ENCODE data around the gene GABRP.
"Not testable (repeated sequence)": the region's sequence is repeated elsewhere in the genome, so short reads cannot be mapped to it uniquely, and the experiment has no call there.

Gene GABRP, protein sequence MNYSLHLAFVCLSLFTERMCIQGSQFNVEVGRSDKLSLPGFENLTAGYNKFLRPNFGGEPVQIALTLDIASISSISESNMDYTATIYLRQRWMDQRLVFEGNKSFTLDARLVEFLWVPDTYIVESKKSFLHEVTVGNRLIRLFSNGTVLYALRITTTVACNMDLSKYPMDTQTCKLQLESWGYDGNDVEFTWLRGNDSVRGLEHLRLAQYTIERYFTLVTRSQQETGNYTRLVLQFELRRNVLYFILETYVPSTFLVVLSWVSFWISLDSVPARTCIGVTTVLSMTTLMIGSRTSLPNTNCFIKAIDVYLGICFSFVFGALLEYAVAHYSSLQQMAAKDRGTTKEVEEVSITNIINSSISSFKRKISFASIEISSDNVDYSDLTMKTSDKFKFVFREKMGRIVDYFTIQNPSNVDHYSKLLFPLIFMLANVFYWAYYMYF

DNA sequence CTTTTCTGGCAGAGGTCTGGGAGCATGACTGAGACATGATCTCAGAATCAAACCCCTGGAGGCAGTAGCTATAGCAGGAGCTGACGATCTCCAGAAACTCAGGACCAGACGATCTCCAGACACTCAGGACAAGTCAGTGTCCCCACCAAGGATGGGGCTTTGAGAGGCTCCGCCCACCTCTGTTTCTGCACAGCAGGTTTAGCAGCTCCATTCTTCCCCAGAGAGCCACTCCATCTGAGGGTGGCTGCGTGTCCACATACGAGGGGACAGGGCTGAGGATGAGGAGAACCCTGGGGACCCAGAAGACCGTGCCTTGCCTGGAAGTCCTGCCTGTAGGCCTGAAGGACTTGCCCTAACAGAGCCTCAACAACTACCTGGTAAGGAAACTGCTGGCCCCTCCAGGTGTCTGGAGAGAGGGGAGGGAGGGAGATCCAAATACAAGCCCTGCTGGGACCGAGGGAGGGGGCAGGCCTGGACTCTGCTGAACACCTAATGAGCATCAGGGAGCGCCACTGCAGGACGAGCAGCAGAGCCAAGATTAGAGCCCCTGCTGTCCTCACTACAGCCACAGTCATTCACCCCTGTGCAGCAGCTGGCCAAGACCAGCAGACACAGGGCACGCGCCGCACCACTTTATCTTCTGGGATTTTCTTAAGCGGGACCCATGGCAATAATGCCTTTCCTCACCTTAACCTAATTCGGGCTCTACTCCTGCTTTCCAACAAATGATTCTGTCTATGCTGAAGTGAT, at the start of gene GABRP:
GABRP (plus strand) TSS at position 228 of the 750 bp plus-strand sequence. CDS start 4,891 bp downstream, outside the sequence.
- DNase-seq: no peak

DNA sequence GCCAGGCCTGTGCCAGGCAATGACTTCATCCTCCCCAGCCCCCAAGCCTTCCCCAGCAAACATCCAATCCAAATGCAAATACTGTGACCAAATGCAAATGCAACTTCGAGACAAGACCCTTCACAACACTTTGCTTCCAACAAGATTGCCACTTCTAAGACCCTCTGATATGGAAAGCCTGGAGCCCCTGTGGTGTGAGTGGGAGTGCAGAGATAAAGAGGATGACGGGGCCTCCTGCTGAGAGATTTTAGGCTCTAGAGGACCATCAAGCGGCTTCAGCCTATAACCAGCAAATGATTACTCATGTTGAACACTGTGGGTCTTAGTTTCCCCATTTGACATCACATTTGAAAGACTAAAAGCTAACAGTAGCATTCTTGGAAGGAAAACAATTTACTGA, 46.6 kb upstream of the GABRP start:
- DNase-seq: no peak

- no peak for DNase-seq
These were observed 45.9 kb upstream of the GABRP start for GRCh38 chr5:170737591-170737990.

- DNase-seq: no peak
These were observed 44.7 kb upstream of the GABRP start for GRCh38 chr5:170738840-170739239.

DNA sequence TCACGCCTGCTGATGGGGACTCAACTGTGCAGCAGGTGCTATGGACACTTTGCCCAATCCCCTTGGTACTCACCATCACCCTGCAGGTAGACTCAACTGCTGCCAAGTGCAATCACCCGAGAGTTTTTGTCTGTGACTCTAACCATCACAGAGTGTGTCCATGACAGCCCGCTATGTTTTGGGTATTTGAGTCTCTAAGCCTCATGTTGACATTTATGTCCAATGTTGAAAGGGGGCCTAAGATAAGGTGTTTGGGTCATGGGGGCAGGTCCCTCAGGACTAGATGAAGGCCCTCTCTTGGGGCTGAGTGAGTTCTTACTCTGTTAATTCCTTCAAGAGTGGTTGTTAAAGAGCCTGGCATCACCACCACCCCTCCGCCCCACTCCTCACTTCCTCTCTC, 44.1 kb upstream of the GABRP start:
- no peak for DNase-seq

DNA sequence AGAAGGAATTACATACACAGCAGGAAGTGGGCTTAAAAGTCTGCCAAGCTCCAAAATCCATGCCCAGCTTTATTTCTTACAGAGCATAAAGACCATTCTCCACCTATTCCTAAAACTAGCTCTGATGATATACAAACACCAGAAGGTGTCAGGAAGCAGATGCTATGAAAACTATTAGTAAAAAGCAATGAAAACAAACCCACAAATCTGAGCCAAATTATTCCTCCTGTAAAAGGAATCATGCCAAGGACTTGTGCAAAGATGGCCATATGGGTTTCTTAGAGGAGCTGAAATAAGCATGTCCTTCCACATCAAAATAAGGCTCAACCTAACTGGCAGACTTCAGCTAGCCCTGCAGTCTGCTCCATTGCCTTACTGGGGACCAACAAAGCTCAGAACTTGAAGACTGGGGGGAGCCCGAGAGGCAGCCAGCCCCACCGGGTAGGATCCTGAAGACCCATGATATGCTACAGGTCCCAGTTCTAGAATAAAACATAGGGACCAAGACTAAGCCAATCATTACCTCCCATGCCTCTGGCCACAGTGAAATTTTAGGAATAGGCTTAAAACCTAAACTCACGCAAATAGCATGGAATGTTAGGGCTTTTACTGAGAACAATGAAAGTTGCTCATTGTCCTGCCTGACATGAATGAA, 42.8 kb upstream of the GABRP start:
- no peak for DNase-seq

GRCh38 chr5:170741801-170742200, 41.7 kb upstream of the GABRP start:
- no peak for DNase-seq

DNA sequence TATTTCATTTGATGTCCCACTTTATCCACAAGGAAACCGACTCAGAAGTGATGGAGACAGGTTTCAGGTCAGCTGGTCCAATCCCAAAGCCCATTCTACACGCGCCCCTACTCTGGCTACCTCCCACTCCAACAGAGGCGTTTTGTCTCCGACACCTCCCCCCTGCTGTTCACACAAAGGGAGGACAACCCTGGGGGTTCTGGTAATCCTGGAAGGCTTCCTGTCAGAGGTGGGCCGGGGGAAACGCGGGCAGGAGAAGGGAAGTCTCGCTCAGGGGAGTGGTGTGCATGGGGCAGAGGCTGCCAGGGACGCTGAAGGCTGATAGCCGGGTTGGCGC, 39.7 kb upstream of the GABRP start:
- no peak for DNase-seq

DNA sequence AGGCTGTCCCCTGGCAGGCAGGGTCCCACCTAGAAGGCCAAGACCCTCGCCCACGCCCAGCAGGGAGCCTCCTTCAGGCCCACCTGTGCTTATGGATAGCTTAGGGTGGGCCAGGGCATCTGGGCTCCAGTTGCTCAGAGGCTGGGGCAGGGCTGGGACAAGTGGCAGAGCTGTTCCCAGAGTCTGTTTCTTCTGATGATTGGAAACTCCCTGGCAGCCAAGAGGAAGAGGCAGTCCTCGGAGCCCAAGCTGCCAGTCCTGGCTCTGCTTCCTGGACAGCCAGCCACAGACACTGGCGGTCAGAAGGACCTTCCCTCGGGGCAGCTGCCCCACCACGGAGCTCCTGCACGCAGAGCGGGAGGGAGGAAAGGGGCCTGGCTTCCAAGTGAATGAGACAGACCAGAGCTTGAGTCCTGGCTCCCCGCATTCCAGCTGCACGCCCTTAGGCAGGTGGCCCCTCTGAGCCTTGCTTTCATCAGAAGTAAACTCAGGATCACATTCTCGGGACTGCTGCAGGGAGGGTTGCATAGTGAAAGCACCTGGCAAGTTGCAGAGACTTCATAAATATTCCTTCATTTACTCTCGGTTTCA, 37.9 kb upstream of the GABRP start:
- no peak for DNase-seq

DNA sequence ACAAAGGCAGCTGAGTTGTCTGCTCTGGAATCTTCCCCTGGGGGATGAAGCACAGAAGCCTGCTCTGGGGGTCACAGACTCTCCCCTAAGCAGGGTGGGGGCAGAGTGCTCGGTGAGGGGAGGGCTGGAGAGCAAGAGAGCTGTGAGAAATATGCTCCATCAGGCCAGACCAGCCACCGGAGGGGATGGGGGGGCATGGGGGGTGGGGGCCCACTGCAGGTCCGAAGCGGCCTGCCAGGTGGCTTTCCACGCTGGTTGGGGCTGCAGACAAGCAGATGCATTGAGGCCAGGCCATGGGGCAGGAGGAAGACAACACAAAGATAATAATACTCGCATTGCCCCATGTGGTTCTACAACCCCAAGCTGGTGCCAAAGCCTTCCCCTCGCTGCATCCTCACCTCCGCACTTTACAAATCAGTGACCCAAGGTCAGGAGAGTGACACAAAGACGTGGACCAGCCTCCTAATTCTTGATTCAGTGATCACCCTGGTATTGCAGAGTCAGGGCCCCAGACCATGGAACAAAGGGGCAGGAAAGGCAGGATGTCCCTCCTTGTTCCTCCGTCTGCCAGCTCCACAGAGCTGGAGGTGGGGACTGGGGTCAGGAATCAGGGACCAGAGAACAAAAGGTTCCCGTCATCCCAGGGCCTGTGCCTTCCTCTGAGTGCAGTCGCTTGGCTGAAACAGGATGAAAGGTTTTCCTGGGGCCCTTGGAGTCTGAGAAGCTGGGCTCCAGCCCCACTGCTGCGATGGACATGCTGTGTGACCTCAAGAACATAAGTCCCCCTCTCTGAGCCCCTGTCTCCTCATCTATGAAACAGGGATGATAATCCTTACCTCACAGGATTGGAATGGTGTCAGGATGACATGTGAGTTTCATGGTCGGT, 37.2 kb upstream of the GABRP start:
- DNase-seq: no peak

DNA sequence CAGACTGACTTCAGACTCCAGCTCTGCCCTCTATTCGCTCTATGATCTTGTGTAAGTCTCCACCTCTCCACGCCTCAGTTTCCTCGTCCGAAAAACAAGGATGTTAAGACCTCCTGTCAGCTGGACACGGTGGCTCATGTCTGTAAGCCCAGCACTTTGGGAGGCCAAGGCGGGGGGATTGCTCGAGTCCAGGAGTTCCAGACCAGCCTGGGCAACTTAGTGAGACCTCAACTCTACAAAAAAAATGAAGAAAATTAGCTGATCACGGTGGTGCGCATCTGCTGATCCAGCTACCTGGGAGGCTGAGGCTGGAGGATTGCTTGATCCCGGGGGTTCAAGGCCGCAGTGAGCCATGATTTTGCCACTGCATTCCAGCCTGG, 36.6 kb upstream of the GABRP start:
- DNase-seq: no peak

DNA sequence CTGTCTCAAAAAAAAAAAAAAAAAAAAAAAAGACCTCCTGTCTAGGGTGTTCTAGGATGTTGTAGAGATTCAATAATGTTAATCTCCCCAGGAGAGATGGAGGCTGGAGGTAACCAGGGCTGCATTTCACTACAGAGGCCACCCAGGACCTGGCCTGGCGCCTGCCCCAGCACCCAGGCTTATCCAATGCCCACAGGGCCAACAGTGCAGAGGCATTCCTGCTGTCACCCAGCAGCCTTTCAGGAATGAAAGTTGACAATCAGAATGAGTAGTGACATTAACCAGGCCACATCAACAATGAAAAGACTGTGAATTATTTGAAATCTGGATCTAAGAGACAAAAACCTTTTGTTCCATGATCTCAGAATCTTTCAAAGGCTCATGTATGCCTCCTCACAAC, 36.2 kb upstream of the GABRP start:
- DNase-seq: no peak

DNA sequence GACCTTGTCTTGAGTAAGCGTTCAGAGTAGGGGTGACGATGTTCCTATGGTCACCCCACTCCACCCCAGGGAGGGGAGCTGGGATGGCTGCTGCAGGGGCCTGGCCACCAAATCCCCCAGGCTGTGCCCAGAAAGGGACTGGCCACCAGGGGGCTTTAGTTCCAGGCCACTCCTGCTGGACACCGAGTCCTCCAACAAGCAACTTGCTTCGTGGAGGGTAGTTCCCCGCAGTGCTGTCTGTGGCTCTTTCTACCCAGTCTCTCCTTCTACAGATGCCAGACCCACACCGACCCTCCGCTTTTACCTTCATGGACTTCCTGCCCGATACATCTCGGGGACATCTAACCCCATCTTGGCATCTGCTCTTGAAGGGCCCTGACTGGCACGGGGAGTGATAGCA, 35.7 kb upstream of the GABRP start:
- no peak for DNase-seq

DNA sequence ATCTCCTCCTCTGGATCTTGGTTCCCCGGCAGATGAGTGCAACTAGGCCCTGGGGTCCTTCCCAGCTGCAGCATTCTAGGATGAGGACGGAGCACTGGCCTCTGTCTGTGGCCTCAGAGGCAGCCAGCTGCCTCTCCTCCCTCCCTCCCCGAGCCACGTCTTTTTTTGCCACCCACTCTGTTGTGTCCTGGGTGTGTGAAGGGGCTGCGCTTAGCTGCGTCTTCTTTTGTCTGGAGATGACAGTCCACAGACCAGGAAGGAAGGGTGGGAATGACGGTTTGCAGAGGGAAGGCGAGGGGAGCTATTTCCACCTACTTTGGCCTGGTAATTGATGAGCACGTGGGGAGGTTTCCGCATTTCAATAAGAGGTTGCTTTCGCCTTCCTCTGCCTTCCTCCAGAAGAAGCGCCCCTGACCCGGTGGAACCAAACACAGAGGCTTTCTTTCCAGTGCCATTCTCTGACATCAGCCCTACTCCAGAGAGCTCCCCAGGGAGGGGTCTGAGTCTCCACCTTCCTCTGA, 34.5 kb upstream of the GABRP start:
- DNase-seq: no peak

DNA sequence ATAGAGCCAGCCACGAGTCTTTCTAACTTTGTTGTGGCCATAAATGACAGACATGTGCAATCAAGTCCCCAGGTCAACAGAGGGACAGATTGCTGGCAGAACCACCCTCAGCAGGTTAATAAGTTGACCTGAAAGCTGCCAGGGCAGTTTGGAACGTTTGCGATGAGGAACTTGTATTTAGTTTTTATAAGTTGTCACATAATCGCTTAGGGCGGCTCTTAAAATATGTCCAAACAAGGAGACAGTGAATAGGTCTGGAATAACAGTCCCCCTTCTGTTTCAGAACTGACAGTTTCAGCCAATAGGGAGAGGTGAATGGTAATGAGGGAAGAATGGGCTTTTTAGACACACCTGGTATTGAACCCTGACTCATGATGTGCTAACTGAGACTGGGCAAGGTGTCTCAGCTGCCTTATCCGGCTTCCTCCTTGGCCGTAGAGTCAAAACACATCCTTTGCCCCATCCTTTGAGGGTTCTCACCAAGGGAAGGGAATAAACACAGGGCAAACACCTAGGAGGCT, 33.6 kb upstream of the GABRP start:
- DNase-seq: no peak

DNA sequence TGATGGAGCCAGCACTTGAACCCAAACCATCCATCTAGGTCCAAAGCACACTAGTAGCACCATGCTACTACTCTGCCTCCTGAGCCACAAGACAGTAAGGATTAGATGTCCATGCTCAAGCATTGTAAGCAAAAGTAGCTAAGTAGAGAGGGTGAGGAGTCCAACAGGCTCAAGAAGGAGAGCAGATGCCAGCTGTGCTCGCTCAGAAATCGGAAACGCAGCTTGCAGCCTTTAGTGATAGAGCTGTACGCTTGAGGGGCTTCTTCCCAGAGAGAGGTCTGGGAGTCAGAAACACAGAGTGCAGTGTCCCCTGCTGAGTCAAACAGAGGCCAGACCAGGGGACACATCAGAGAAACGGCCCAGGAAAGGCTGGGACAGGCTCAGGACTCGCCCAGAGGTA, 32.7 kb upstream of the GABRP start:
- DNase-seq: no peak

DNA sequence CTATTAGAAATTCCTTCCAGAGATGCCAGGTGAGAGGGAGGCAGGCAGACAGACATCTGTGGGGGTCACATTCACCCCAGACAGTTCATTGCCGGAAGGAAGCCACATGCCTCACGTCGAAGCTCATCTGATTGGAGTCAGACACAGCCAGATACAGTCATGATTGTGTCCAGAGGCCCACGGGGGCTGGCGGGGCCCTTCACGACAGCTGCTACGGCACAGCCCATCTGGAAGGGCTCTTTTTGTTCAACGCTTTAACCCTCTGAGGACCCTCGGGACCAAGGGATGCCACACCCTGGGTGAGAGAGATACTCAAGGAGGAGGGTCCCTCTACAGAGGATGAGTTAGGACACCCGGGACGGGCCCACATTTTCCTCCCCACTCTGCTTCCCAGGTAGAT, 31.9 kb upstream of the GABRP start:
- no peak for DNase-seq

DNA sequence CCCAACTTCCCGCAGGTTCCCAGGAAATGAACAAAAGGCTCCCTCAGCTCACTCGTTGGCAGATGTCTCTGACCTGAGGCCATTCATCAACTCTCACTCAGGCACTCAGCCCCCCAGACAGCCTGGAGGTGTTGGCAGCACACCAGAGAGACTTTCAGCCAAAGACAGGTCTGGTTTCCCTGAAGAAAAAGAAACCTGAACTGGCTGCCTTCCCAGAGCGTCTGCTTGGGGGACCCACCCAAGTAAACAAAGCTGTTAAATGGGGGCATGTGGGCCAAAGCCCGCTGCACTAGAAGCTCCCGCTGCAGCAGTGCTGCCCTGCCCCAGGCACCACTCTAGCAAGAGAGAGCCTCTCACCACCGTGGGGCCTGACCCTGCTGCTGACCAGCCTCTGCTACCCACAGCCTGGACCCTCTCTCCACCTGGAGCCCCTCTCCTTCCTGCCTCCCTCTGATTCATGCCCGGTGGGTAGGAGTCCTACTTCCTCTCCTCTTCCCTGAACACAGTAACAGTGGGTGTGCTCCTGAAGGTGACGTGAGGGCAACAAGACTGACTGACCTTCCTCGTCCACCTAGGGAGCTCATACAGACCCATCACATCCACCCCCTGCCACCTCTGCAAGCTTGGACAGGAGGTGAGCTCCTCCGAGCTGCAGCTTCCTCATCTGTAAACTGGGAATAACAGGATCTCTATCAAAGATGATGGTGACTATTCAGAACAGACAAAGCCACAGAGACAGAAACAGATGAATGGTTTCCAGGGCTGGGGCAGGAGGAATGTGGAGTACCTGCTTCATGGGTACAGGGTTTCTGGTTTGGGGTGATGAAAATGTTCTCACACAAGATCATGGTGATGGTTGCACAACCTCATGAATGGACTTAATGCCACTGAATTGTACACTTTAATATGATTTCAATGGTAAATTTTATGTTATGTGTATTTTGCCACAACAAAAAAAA, 31.0 kb upstream of the GABRP start:
- no peak for DNase-seq

- no peak for DNase-seq
These were observed 30.2 kb upstream of the GABRP start for GRCh38 chr5:170753311-170753710.

GRCh38 chr5:170754508-170754907, 29.0 kb upstream of the GABRP start:
- DNase-seq: not testable (repeated sequence)

Data from SHP77 (cell line).